HCT116 (cell line): ENCODE data around the gene UNC45A. TPM values are rescaled to one million over a fixed set of nuclear protein-coding genes. Genes with fewer than 3 reads are reported as not detected.

Source experiments
- ATAC-seq: fragments of 200-7000 bp; cut with Tn5 transposase; 2 replicates; pipeline ENCODE4 v1.9.1; 2020; ENCODE audit warnings: mild to moderate bottlenecking, moderate library complexity
- BruUV-seq: library from RNA; stranded (reverse); fragments of 400-500 nt; replicated peaks from 2 replicates; lab custom pipeline; 2021; lab: Mats Ljungman, UMichigan
- CTCF ChIA-PET: fragments of 300-600 bp; sonication (Branson Sonifier 250); formaldehyde crosslinking; loops from one replicate; lab custom pipeline; 2021; ENCODE audit warnings: antibody characterized with exemption; lab: Charles Lee
- POLR2A ChIA-PET: fragments of 300-600, 350-600 bp; sonication (Branson Sonifier 250); formaldehyde crosslinking; loops from one replicate; lab custom pipeline; 2021; ENCODE audit warnings: antibody characterized with exemption; lab: Charles Lee
- RAD21 ChIA-PET, 2 experiments: fragments of 300-600 bp; sonication (Branson Sonifier 250); formaldehyde crosslinking; loops; one replicate each; lab custom pipeline; 2023; ENCODE audit warnings: low total read pairs in 2 of 2; ENCODE audit not compliant: uncharacterized antibody in 2 of 2, unreplicated experiment in 2 of 2, low non-redundant PET in 1 of 2; lab: Charles Lee
- DNase-seq: peaks from one replicate; pipeline ENCODE4 v3.0.0-alpha.2; 2010; ENCODE audit warnings: low read depth, low spot score
- H2AFZ ChIP-seq: fragments of 200-600 bp; shearing (Covaris generic), sonication (generic); 2 replicates; pipeline ENCODE4 v1.6.1; 2017; ENCODE audit warnings: low read depth, mixed run types, mixed read lengths, antibody characterized with exemption, low read length; ENCODE audit not compliant: poor library complexity, severe bottlenecking
- H3K27ac ChIP-seq: 2 replicates; pipeline ENCODE4 v1.5.1; 2012; ENCODE audit warnings: low read depth, low read length
- H3K27me3 ChIP-seq: fragments of 200-600 bp; sonication (generic); 2 replicates; pipeline ENCODE4 v1.6.1; 2016; ENCODE audit warnings: mixed run types, low read length, mixed read lengths; ENCODE audit not compliant: insufficient read depth
- H3K36me3 ChIP-seq, 2 experiments: fragments of 200-500 bp in 1 of 2; fragments of 200-600 bp in 1 of 2; sonication (Bioruptor generic) in 1 of 2; sonication (generic) in 1 of 2; 2 replicates each; pipeline versions ENCODE4 v1.5.1 to v1.6.1; 2014 to 2016; ENCODE audit warnings: low read length in 2 of 2, inconsistent platforms in 1 of 2, mixed read lengths in 1 of 2, mixed run types in 1 of 2; ENCODE audit not compliant: insufficient read depth in 2 of 2, control insufficient read depth in 1 of 2
- H3K4me1 ChIP-seq, 2 experiments: fragments of 200-600 bp in 1 of 2; sonication (generic) in 1 of 2; 2 replicates each; pipeline versions ENCODE4 v1.5.1 to v1.6.1; 2012 to 2017; ENCODE audit warnings: low read length in 2 of 2, inconsistent platforms in 1 of 2, mild to moderate bottlenecking in 1 of 2, mixed read lengths in 1 of 2, mixed run types in 1 of 2, moderate library complexity in 1 of 2; ENCODE audit not compliant: insufficient read depth in 2 of 2, control insufficient read depth in 1 of 2
- H3K4me2 ChIP-seq: fragments of 200-600 bp; sonication (generic); 2 replicates; pipeline ENCODE4 v1.6.1; 2017; ENCODE audit warnings: mixed run types, low read length, mixed read lengths
- H3K4me3 ChIP-seq, 2 experiments: fragments of 200-600 bp in 1 of 2; sonication (generic) in 1 of 2; replicated peaks in 1 of 2; 2 replicates each; pipeline ENCODE4 v1.5.1; 2011 to 2016; ENCODE audit warnings: low read length in 2 of 2, control low read depth in 1 of 2, low read depth in 1 of 2, mild to moderate bottlenecking in 1 of 2, mixed read lengths in 1 of 2, mixed run types in 1 of 2
- H3K79me2 ChIP-seq: fragments of 200-600 bp; sonication (generic); 2 replicates; pipeline ENCODE4 v1.6.1; 2017; ENCODE audit warnings: mild to moderate bottlenecking, mixed run types, low read length, moderate library complexity, mixed read lengths; ENCODE audit not compliant: insufficient read depth
- H3K9ac ChIP-seq: fragments of 200-600 bp; sonication (generic); 2 replicates; pipeline ENCODE4 v1.6.1; 2016; ENCODE audit warnings: low read length, mixed read lengths
- H3K9me2 ChIP-seq: fragments of 200-600 bp; sonication (generic), shearing (Covaris generic); 2 replicates; pipeline ENCODE4 v1.6.1; 2017; ENCODE audit warnings: mixed run types, mild to moderate bottlenecking, moderate library complexity; ENCODE audit not compliant: insufficient read depth
- H3K9me3 ChIP-seq, 2 experiments: fragments of 200-500 bp in 1 of 2; fragments of 200-600 bp in 1 of 2; sonication (Bioruptor generic) in 1 of 2; sonication (generic) in 1 of 2; 2 replicates each; pipeline ENCODE4 v1.6.1; 2014 to 2017; ENCODE audit warnings: low read length in 2 of 2, mixed read lengths in 2 of 2, inconsistent platforms in 1 of 2, low read depth in 1 of 2, mild to moderate bottlenecking in 1 of 2, mixed run types in 1 of 2, moderate library complexity in 1 of 2; ENCODE audit not compliant: control insufficient read depth in 1 of 2, insufficient read depth in 1 of 2
- H4K20me1 ChIP-seq: fragments of 200-600 bp; sonication (generic), shearing (Covaris generic); 2 replicates; pipeline ENCODE4 v1.6.1; 2017; ENCODE audit warnings: mixed run types, mild to moderate bottlenecking, moderate library complexity; ENCODE audit not compliant: insufficient read depth
- CBX3 ChIP-seq: IDR thresholded peaks from 2 replicates; pipeline ENCODE4 v1.6.1; 2012; ENCODE audit warnings: low read depth
- CEBPB ChIP-seq: IDR thresholded peaks from 2 replicates; pipeline ENCODE4 v1.6.1; 2012; ENCODE audit warnings: low read depth
- EZH2 ChIP-seq: fragments of 200-600 bp; sonication (generic); IDR thresholded peaks from 2 replicates; pipeline ENCODE4 v1.6.1; 2017; ENCODE audit warnings: antibody characterized with exemption, mixed run types
- EZH2phosphoT487 ChIP-seq: fragments of 200-600 bp; IDR thresholded peaks from 2 replicates; pipeline ENCODE4 v1.6.1; 2018; ENCODE audit warnings: antibody characterized with exemption, borderline replicate concordance
- JUND ChIP-seq: IDR thresholded peaks from 2 replicates; pipeline ENCODE4 v1.6.1; 2012
- RAD21 ChIP-seq: IDR thresholded peaks from 2 replicates; pipeline ENCODE4 v1.6.1; 2012; ENCODE audit warnings: low read depth, mild to moderate bottlenecking
- SP1 ChIP-seq: IDR thresholded peaks from 2 replicates; pipeline ENCODE4 v1.6.1; 2012; ENCODE audit warnings: low read depth
- SRF ChIP-seq: IDR thresholded peaks from 2 replicates; pipeline ENCODE4 v1.6.1; 2012; ENCODE audit warnings: low read depth
- TCF7L2 ChIP-seq: IDR thresholded peaks from 2 replicates; pipeline ENCODE4 v1.7.0; 2011; ENCODE audit warnings: borderline replicate concordance, inconsistent platforms; ENCODE audit not compliant: insufficient read depth, insufficient read length; ENCODE audit errors: extremely low read depth
- ZFX ChIP-seq: fragments of 450-650 bp; IDR thresholded peaks from 2 replicates; pipeline ENCODE4 v1.6.1; 2017
- intact Hi-C: fragments of 100-400 bp; cut with micrococcal nuclease; formaldehyde crosslinking; loops from 2 replicates; pipeline ENCODE4 v1.10.0; 2022
- total RNA-seq: library from RNA; stranded (reverse); gene quantifications from one replicate; pipeline ENCODE4 v1.2.1, GENCODE V29; 2021; ENCODE audit not compliant: unreplicated experiment
- TF ChIP-seq, protein P1 (sequence below), 3 experiments: fragments of 200-600 bp in 1 of 3; sonication (generic) in 1 of 3; IDR thresholded peaks in 2 of 3; conservative IDR thresholded peaks in 1 of 3; 2 replicates each; pipeline ENCODE4 v1.5.1; 2012 to 2017; ENCODE audit warnings: low read depth in 2 of 3, low read length in 2 of 3, antibody characterized with exemption in 1 of 3, borderline replicate concordance in 1 of 3, control low read depth in 1 of 3, mild to moderate bottlenecking in 1 of 3, mixed read lengths in 1 of 3, mixed run types in 1 of 3, moderate library complexity in 1 of 3; ENCODE audit not compliant: insufficient read depth in 1 of 3
- TF ChIP-seq, protein P2 (sequence below): IDR thresholded peaks from 2 replicates; pipeline ENCODE4 v1.6.1; 2012
- TF ChIP-seq, protein P3 (sequence below): IDR thresholded peaks from 2 replicates; pipeline ENCODE4 v1.6.1; 2011; ENCODE audit warnings: mild to moderate bottlenecking, low read length, moderate library complexity; ENCODE audit not compliant: insufficient replicate concordance; ENCODE audit errors: extremely low read depth
- TF ChIP-seq, protein P4 (sequence below): IDR thresholded peaks from 2 replicates; pipeline ENCODE4 v1.6.1; 2012; ENCODE audit warnings: low read depth

The UNC45A gene
- total RNA-seq, 1 experiment from 2014 or later: 95.4 TPM

DNA sequence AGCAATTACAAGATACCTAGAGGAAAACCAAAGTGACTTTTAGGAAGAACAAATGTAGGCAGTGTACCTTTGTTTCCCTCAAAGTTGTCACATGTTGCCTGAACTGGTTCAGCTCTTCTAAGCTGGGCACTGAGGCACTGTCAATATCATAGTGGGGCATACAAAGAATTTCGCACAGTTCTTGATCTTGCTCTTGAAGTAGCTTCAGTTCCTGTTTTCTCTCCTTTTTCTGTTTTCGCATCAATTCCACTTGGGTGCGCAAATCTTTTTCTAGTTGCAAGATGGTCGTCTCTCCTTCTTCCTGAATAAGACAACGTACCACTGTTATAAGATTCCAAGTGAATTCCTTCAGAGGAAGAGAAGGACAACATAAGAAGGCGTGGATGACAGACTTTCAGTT lies 46.6 kb downstream of the UNC45A start:
- Histone ChIP-seq H3K4me1 (no peaks in the 10 kb centered on the region), H2AFZ (no peak overlapping the region), H4K20me1 (no peaks in the 10 kb centered on the region), H3K4me2 (no peak overlapping the region), H3K27ac (no peak overlapping the region), H3K9me3 (no peaks in the 10 kb centered on the region), H3K4me3 (no peak overlapping the region), H3K9ac (no peak overlapping the region), H3K9me2 (no peaks in the 10 kb centered on the region), H3K36me3 (peaks cover 51 to 75% of the 10 kb centered on the region in 2 experiments), H3K79me2 (peaks cover 72% of the 10 kb centered on the region), H3K27me3 (no peaks in the 10 kb centered on the region)
- ChIA-PET RAD21 (no interaction called here), CTCF (no interaction called here), POLR2A (no interaction called here)
- intact Hi-C loops: no loop called here
- no TSS peak for BruUV-seq
- TF ChIP-seq SP1 (no peak), RAD21 (no peak), ZFX (no peak), EZH2 (no peak)
- TF ChIP-seq, protein P1, sequence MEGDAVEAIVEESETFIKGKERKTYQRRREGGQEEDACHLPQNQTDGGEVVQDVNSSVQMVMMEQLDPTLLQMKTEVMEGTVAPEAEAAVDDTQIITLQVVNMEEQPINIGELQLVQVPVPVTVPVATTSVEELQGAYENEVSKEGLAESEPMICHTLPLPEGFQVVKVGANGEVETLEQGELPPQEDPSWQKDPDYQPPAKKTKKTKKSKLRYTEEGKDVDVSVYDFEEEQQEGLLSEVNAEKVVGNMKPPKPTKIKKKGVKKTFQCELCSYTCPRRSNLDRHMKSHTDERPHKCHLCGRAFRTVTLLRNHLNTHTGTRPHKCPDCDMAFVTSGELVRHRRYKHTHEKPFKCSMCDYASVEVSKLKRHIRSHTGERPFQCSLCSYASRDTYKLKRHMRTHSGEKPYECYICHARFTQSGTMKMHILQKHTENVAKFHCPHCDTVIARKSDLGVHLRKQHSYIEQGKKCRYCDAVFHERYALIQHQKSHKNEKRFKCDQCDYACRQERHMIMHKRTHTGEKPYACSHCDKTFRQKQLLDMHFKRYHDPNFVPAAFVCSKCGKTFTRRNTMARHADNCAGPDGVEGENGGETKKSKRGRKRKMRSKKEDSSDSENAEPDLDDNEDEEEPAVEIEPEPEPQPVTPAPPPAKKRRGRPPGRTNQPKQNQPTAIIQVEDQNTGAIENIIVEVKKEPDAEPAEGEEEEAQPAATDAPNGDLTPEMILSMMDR (IDR thresholded peaks at IDR 0.05 in 2 of 3, conservative IDR thresholded peaks at IDR 0.05 in 1 of 3; ENCODE audit: borderline replicate concordance in 1 of 3, insufficient read depth in 1 of 3, low read depth in 2 of 3, low read length in 2 of 3): no peak
- TF ChIP-seq, protein P2, sequence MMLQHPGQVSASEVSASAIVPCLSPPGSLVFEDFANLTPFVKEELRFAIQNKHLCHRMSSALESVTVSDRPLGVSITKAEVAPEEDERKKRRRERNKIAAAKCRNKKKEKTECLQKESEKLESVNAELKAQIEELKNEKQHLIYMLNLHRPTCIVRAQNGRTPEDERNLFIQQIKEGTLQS: no peak
- ATAC-seq (no peak), DNase-seq (no peak)

DNA sequence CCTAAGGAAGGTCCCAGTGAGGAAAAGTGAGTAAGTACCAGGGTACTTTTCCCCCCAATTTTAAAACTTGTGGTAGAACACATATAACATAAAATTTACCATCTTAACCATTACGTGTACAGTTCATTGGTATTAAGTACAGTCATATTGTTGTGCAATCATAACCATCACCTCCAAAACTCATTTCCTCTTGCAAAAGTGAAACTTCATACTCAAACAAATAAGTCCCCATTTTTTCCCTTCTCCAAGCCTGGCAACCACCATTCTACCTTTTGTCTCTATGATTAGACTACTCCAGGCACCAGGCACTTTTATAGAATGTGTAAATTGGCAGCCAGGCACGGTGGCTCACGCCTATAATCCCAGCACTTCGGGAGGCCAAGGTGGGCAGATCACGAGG lies 47.0 kb downstream of the UNC45A start:
- Histone ChIP-seq H3K79me2 (peaks cover 76% of the 10 kb centered on the region), H3K27ac (no peak overlapping the region), H4K20me1 (no peaks in the 10 kb centered on the region), H3K9me2 (no peaks in the 10 kb centered on the region), H3K9ac (no peak overlapping the region), H3K4me1 (no peaks in the 10 kb centered on the region), H3K4me2 (no peak overlapping the region), H3K27me3 (no peaks in the 10 kb centered on the region), H2AFZ (no peak overlapping the region), H3K4me3 (no peak overlapping the region), H3K9me3 (no peaks in the 10 kb centered on the region), H3K36me3 (peaks cover 47 to 70% of the 10 kb centered on the region in 2 experiments)
- BruUV-seq: no TSS peak
- DNase-seq (no peak), ATAC-seq (no peak)
- RAD21 ChIA-PET: no interaction called here
- POLR2A ChIA-PET: no interaction called here
- intact Hi-C loops: no loop called here
- CTCF ChIA-PET: no interaction called here
- TF ChIP-seq, protein P3, sequence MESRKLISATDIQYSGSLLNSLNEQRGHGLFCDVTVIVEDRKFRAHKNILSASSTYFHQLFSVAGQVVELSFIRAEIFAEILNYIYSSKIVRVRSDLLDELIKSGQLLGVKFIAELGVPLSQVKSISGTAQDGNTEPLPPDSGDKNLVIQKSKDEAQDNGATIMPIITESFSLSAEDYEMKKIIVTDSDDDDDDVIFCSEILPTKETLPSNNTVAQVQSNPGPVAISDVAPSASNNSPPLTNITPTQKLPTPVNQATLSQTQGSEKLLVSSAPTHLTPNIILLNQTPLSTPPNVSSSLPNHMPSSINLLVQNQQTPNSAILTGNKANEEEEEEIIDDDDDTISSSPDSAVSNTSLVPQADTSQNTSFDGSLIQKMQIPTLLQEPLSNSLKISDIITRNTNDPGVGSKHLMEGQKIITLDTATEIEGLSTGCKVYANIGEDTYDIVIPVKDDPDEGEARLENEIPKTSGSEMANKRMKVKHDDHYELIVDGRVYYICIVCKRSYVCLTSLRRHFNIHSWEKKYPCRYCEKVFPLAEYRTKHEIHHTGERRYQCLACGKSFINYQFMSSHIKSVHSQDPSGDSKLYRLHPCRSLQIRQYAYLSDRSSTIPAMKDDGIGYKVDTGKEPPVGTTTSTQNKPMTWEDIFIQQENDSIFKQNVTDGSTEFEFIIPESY: no peak
- TF ChIP-seq EZH2phosphoT487: no peak
- no peak for TF ChIP-seq JUND
- TF ChIP-seq, protein P4, sequence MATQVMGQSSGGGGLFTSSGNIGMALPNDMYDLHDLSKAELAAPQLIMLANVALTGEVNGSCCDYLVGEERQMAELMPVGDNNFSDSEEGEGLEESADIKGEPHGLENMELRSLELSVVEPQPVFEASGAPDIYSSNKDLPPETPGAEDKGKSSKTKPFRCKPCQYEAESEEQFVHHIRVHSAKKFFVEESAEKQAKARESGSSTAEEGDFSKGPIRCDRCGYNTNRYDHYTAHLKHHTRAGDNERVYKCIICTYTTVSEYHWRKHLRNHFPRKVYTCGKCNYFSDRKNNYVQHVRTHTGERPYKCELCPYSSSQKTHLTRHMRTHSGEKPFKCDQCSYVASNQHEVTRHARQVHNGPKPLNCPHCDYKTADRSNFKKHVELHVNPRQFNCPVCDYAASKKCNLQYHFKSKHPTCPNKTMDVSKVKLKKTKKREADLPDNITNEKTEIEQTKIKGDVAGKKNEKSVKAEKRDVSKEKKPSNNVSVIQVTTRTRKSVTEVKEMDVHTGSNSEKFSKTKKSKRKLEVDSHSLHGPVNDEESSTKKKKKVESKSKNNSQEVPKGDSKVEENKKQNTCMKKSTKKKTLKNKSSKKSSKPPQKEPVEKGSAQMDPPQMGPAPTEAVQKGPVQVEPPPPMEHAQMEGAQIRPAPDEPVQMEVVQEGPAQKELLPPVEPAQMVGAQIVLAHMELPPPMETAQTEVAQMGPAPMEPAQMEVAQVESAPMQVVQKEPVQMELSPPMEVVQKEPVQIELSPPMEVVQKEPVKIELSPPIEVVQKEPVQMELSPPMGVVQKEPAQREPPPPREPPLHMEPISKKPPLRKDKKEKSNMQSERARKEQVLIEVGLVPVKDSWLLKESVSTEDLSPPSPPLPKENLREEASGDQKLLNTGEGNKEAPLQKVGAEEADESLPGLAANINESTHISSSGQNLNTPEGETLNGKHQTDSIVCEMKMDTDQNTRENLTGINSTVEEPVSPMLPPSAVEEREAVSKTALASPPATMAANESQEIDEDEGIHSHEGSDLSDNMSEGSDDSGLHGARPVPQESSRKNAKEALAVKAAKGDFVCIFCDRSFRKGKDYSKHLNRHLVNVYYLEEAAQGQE: no peak
- TF ChIP-seq TCF7L2: no peak
- no peak for TF ChIP-seq SRF
- TF ChIP-seq ZFX: no peak
- TF ChIP-seq CEBPB: no peak
- no peak for TF ChIP-seq CBX3
